ENCODE measurements around the gene PSMD6. TPM values are rescaled to one million over a fixed set of nuclear protein-coding genes. Genes with fewer than 3 reads are reported as not detected.

The PSMD6 gene
- polyA plus RNA-seq, 1 donor = 71.5 TPM

DNA sequence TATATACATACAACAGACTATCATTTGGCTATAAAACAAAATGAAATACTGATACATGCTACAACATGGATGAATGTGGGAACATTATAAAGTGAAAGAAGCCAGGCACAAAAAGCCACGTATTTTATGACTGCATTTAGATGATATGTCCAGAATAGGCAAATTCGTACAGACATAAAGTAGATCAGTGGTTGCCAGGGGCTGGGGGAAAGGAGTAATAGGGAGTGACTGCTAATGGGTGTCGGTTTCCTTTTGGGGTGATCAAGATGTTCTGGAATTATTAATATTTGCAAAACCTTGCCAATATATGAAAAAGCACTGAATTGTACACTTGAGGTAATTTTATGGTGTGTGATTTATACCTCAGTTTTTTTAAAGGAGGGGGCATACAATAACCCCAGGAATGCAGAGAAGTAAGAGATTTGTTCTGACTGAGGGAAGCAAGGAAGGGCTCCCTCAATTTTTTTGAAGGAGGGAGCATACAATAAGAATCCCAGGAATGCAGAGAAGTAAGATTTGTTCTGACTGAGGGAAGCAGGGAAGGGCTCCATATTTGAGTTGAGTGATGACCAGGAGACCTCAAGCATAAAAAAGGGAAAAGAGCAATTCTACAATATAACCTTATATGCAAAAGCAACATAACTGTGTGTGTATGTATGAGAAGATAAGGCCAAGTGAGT is 6.2 kb downstream of the PSMD6 start:
- DNase-seq = no peak
- Histone ChIP-seq H3K9me3 (ENCODE audit: control insufficient read depth, low read depth, low read length) (no peaks in the 10 kb centered on the region), H3K27ac (ENCODE audit: low read length) (no peak overlapping the region), H3K4me1 (ENCODE audit: control insufficient read depth, insufficient read depth, low read length) (no peaks in the 10 kb centered on the region), H3K4me3 (ENCODE audit: low read length) (no peak overlapping the region), H3K27me3 (ENCODE audit: control insufficient read depth, insufficient read depth, low read length) (no peaks in the 10 kb centered on the region), H3K36me3 (ENCODE audit: control insufficient read depth, insufficient read depth, low read length) (peaks cover 79% of the 10 kb centered on the region)
- WGBS (ENCODE audit: insufficient coverage, low lambda C conversion rate) = no CpG with 5 or more reads among the region's 3 CpGs

DNA sequence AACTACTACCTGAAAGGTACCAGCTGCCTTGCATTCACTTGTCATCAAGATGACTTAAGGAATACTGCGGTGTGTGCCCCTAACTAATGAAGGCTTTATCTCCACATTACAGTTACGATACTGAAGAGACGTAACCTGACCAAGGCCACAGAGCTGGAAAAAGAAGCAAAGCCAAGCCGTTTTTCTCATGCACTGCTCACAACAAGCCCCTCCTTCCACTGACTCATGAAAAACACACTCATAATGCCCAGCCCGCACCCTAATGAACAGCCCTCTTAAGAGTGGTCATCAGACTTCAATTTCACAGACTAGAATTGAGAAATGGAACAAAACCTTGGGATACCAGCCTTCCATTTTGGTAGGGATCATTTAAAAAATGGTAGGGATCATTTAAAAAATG is 11.6 kb downstream of the PSMD6 start:
- WGBS (ENCODE audit: insufficient coverage, low lambda C conversion rate) = no CpG with 5 or more reads among the region's 5 CpGs
- H3K27ac ChIP-seq (ENCODE audit: low read length) = no peak overlapping the region
- no peak for DNase-seq
- no peaks in the 10 kb centered on the region for H3K27me3 ChIP-seq (ENCODE audit: control insufficient read depth, insufficient read depth, low read length)
- no peaks in the 10 kb centered on the region for H3K4me1 ChIP-seq (ENCODE audit: control insufficient read depth, insufficient read depth, low read length)
- H3K9me3 ChIP-seq (ENCODE audit: control insufficient read depth, low read depth, low read length) = no peaks in the 10 kb centered on the region
- H3K4me3 ChIP-seq (ENCODE audit: low read length) = no peak overlapping the region
- peaks cover 80% of the 10 kb centered on the region for H3K36me3 ChIP-seq (ENCODE audit: control insufficient read depth, insufficient read depth, low read length)

- Histone ChIP-seq H3K9me3 (ENCODE audit: control insufficient read depth, low read depth, low read length) (no peaks in the 10 kb centered on the region), H3K4me3 (ENCODE audit: low read length) (no peak overlapping the region), H3K36me3 (ENCODE audit: control insufficient read depth, insufficient read depth, low read length) (peaks cover 82% of the 10 kb centered on the region), H3K27me3 (ENCODE audit: control insufficient read depth, insufficient read depth, low read length) (no peaks in the 10 kb centered on the region), H3K4me1 (ENCODE audit: control insufficient read depth, insufficient read depth, low read length) (no peaks in the 10 kb centered on the region), H3K27ac (ENCODE audit: low read length) (no peak overlapping the region)
- WGBS (ENCODE audit: insufficient coverage, low lambda C conversion rate) = no CpG with 5 or more reads among the region's 5 CpGs
- DNase-seq = no peak
Measured at GRCh38 chr3:64010199-64010598, 13.1 kb downstream of the PSMD6 start.

DNA sequence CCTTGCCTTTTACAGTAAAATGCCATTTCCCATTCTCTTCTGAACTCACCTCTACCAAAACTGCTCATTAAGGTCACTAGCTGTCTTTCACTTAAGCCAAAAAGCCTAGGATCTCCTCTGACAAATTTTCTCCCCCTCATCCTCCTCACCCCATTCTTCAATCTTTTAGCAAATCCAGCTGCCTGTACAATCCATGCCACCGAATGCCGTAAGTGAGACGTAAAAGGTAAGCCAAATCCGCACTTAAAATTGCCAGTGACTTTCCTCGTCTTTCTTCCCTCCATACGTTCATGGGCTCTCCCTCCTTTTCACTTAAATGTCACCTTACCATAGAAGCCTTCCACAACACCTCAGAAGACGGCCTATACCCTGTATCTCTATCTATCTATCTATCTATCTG is 13.8 kb downstream of the PSMD6 start:
- Histone ChIP-seq H3K4me1 (ENCODE audit: control insufficient read depth, insufficient read depth, low read length) (no peaks in the 10 kb centered on the region), H3K9me3 (ENCODE audit: control insufficient read depth, low read depth, low read length) (no peaks in the 10 kb centered on the region), H3K36me3 (ENCODE audit: control insufficient read depth, insufficient read depth, low read length) (peaks cover 82% of the 10 kb centered on the region), H3K4me3 (ENCODE audit: low read length) (no peak overlapping the region), H3K27ac (ENCODE audit: low read length) (no peak overlapping the region), H3K27me3 (ENCODE audit: control insufficient read depth, insufficient read depth, low read length) (no peaks in the 10 kb centered on the region)
- DNase-seq = no peak
- WGBS (ENCODE audit: insufficient coverage, low lambda C conversion rate) = 79% methylated on average over 4 of the region's 7 CpGs

DNA sequence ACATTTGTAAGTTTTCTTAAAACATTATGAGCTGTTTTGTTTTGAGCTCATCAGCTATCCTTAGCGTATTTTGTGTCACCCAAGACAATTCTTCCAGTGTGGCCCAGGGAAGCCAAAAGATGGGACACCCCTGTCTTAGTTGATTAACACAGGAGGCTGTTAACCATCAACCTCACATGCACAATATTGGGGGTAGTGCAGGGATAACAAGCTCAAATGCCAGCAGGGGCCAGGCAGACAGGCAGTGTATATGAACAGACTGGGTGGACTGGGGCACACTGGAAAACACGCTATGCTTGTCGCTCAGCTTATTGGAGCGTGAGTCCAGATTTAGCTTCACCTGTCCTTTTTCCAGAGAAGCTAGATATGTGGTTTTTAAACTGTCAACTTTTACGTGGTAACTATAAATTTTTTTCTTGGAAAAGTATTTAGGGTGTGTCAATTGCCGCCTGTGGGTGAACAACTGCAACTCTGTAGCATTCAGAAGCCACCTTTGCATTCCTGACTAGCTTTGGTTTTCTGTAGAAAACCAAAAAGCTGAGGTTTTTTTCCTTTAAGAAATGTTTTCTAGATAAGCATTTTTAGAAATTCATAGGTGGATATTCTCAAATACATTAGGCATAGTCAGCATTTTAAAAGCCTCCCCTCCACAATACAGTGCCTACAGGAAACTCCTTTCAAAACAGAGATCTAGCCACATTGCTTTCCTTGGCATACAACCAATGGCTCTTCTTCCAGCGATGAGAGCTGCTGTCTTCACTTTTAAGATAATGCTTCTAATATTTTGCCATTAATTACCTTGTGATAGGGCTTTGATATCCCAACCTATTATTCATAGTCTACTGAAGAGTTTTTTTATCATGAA is 14.6 kb downstream of the PSMD6 start:
- Histone ChIP-seq H3K27ac (ENCODE audit: low read length) (no peak overlapping the region), H3K4me3 (ENCODE audit: low read length) (no peak overlapping the region), H3K9me3 (ENCODE audit: control insufficient read depth, low read depth, low read length) (no peaks in the 10 kb centered on the region), H3K27me3 (ENCODE audit: control insufficient read depth, insufficient read depth, low read length) (no peaks in the 10 kb centered on the region), H3K36me3 (ENCODE audit: control insufficient read depth, insufficient read depth, low read length) (peaks cover 81% of the 10 kb centered on the region), H3K4me1 (ENCODE audit: control insufficient read depth, insufficient read depth, low read length) (no peaks in the 10 kb centered on the region)
- DNase-seq = no peak
- no CpG with 5 or more reads among the region's 7 CpGs for WGBS (ENCODE audit: insufficient coverage, low lambda C conversion rate)

- 100% methylated on average over 2 of the region's 2 CpGs for WGBS (ENCODE audit: insufficient coverage, low lambda C conversion rate)
- Histone ChIP-seq H3K4me3 (ENCODE audit: low read length) (no peak overlapping the region), H3K36me3 (ENCODE audit: control insufficient read depth, insufficient read depth, low read length) (peaks cover 74% of the 10 kb centered on the region), H3K27ac (ENCODE audit: low read length) (no peak overlapping the region), H3K4me1 (ENCODE audit: control insufficient read depth, insufficient read depth, low read length) (no peaks in the 10 kb centered on the region), H3K27me3 (ENCODE audit: control insufficient read depth, insufficient read depth, low read length) (no peaks in the 10 kb centered on the region), H3K9me3 (ENCODE audit: control insufficient read depth, low read depth, low read length) (no peaks in the 10 kb centered on the region)
- no peak for DNase-seq
Measured at GRCh38 chr3:64008017-64008416, 15.3 kb downstream of the PSMD6 start.

DNA sequence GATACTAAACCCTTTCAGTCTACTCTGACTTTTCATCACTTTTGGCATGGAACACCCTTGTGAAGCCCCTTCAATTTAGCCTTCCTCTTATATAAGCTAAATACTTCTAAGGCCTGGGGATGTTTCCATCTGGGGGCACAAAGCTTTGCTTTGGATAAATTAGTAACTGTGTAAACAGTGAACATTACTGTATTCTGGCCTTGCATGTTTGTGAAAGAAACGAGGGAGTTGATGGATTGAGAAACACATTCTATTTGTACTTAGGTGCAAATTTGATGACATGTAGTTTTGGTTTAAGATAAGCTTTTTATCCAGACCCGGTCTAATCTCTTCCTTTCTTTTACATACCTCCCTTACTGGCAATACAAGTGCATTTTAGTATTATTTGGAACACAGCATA is 19.7 kb downstream of the PSMD6 start:
- H3K36me3 ChIP-seq (ENCODE audit: control insufficient read depth, insufficient read depth, low read length) = peaks cover 65% of the 10 kb centered on the region
- no peaks in the 10 kb centered on the region for H3K9me3 ChIP-seq (ENCODE audit: control insufficient read depth, low read depth, low read length)
- no peaks in the 10 kb centered on the region for H3K4me1 ChIP-seq (ENCODE audit: control insufficient read depth, insufficient read depth, low read length)
- no peak for DNase-seq
- no peaks in the 10 kb centered on the region for H3K27me3 ChIP-seq (ENCODE audit: control insufficient read depth, insufficient read depth, low read length)
- H3K27ac ChIP-seq (ENCODE audit: low read length) = no peak overlapping the region
- WGBS (ENCODE audit: insufficient coverage, low lambda C conversion rate) = no CpG with 5 or more reads among the region's 2 CpGs
- H3K4me3 ChIP-seq (ENCODE audit: low read length) = no peak overlapping the region

DNA sequence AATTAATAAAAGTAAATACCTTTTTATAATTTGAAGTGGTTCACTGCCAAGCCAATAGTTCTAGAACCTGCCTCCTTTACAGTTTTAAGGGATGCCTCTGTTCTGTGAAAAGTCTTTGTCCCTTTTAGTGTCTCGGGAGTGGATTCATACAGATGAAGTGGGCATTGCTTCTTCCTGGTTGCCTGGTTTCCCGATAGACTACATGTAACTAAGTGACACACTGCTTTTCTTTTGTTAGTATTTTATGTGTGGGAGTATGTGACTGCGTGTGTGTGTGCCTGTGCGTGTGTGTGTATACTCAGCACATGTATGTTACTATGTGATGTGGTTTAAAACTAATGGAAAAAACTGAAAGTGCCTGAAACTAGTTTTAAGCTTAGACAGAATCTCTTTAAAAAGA is 21.1 kb downstream of the PSMD6 start:
- Histone ChIP-seq H3K27ac (ENCODE audit: low read length) (no peak overlapping the region), H3K36me3 (ENCODE audit: control insufficient read depth, insufficient read depth, low read length) (peaks cover 66% of the 10 kb centered on the region)

GRCh38 chr3:64000453-64001055 is 22.7 kb downstream of the PSMD6 start:
- Histone ChIP-seq H3K27me3 (ENCODE audit: control insufficient read depth, insufficient read depth, low read length) (no peaks in the 10 kb centered on the region), H3K9me3 (ENCODE audit: control insufficient read depth, low read depth, low read length) (no peaks in the 10 kb centered on the region), H3K4me1 (ENCODE audit: control insufficient read depth, insufficient read depth, low read length) (no peaks in the 10 kb centered on the region), H3K27ac (ENCODE audit: low read length) (no peak overlapping the region), H3K4me3 (ENCODE audit: low read length) (no peak overlapping the region), H3K36me3 (ENCODE audit: control insufficient read depth, insufficient read depth, low read length) (peaks cover 65% of the 10 kb centered on the region)
- WGBS (ENCODE audit: insufficient coverage, low lambda C conversion rate) = no CpG with 5 or more reads among the region's 9 CpGs
- DNase-seq = no peak

More for the DNA sequence above, 21.1 kb downstream of the PSMD6 start:
- no peaks in the 10 kb centered on the region for H3K4me1 ChIP-seq (ENCODE audit: control insufficient read depth, insufficient read depth, low read length)
- H3K4me3 ChIP-seq (ENCODE audit: low read length) = no peak overlapping the region
- no peaks in the 10 kb centered on the region for H3K9me3 ChIP-seq (ENCODE audit: control insufficient read depth, low read depth, low read length)
- WGBS (ENCODE audit: insufficient coverage, low lambda C conversion rate) = no CpG with 5 or more reads among the region's 4 CpGs
- DNase-seq = no peak
- H3K27me3 ChIP-seq (ENCODE audit: control insufficient read depth, insufficient read depth, low read length) = no peaks in the 10 kb centered on the region

DNA sequence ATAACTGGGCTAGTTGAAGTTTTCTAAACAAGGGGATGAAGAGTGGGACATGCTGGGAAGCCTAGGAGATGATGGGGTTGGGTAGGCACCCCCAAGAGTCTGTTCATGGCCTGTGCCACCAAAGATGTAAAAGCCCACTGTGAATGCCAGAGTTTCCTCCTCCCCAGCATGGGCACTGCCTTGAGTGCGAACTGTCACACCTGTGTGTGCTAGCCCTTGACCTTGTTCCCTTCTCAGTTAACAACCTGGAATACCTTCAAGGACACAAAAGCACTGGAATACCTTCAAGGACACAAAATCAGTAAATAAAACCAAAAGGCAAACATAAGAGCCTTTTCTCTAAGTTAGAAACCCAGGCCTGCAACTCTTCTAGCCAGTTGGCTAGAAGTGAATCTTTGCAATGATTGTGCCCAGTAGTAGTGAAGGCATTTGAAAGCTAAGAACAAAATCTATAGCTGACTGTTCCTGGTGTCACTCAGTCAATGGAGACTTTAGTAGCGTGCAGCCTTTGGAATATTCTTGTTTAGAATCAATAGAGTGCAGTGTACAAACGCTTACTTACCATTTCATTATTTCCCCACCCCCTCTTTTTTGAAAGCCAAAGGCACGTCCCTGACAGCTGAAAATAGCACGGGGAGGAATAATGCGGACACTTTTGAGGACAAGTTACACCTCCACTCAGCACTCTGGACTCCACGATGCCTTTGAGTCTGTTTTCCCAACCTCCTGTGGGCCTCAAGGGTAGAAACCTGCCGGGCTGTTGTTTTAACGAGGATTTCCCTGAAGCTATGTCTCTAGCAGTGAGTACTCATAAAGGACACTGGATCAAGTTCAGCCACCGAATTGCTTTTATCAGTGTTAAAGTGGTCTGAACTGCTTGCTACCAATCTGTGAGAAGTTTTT is 24.2 kb downstream of the PSMD6 start:
- WGBS (ENCODE audit: insufficient coverage, low lambda C conversion rate) = 100% methylated on average over 2 of the region's 10 CpGs
- no peak overlapping the region for H3K27ac ChIP-seq (ENCODE audit: low read length)
- no peaks in the 10 kb centered on the region for H3K9me3 ChIP-seq (ENCODE audit: control insufficient read depth, low read depth, low read length)
- H3K36me3 ChIP-seq (ENCODE audit: control insufficient read depth, insufficient read depth, low read length) = peaks cover 66% of the 10 kb centered on the region
- H3K27me3 ChIP-seq (ENCODE audit: control insufficient read depth, insufficient read depth, low read length) = no peaks in the 10 kb centered on the region
- H3K4me3 ChIP-seq (ENCODE audit: low read length) = no peak overlapping the region
- no peaks in the 10 kb centered on the region for H3K4me1 ChIP-seq (ENCODE audit: control insufficient read depth, insufficient read depth, low read length)
- DNase-seq = no peak
